Activated CD4-positive, alpha-beta T cell treated with anti-CD3 and anti-CD28 coated beads, Interleukin-10, Interleukin-2, amounts not matched to agents 100 ng/mL and 50 ng/mL, durations not matched to agents 16 hours and 8 hours (primary cell): ENCODE results near the gene HS6ST2.

Experiments
- DNase-seq: peaks from one replicate; pipeline ENCODE4 v3.0.0-alpha.2; 2020

Gene HS6ST2

DNA sequence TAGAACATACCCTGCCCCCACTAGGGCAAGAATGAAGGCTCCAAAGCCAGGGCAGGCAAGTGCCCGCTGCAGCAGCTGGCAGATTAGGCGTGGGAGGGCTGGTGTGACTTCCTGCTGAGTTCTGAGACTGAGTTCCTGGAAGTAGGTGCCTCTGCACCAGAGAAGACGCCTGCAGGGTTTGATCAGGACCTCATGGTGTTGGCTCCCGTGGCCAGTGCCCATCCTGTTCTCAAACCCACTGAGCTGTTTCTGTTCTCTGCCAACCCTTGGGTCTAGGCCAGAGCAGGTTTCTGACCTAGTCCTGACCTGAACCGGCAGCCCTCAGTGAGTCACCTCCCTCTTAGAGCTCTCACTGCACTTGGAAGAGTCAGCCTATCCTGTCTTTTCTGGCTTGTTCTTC is 220.7 kb downstream of the HS6ST2 start:
- DNase-seq: peak; percentile 83

DNA sequence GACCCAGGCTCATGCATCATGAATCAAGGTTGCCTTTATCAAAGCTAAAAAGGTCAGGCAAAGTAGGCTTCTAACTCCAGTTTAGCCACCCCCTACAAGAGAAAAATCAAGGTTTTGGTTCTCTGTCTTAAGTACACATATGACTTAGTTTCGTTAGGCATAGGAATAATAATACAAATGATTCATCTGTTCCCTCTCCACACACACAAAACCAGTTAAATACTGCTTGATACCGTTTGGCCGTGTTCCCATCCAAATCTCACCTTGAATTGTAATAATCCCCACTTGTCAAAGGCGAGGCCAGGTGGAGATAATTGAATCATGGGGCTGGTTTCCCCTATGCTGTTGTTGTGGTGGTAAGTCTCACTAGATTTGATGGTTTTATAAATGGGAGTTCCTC is 226.2 kb downstream of the HS6ST2 start:
- no peak for DNase-seq

DNA sequence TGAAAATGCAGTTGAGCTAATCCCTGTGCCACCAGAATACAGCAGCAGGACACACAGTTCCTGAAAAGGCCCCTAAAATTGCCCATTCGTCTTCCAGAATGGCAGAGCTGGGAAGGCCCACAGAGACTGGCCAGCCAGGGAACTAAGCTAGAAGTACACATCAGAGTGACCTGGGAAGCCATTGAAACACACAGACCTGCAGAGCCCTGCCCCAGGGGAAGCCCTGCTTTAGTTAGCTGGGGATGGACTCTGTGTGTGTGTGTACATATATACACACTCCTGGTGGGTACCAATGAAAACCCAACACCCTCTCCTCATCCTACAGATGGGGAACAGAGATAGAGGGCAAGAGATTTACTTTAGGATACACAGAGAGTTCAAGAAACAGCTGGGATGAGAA is 227.7 kb downstream of the HS6ST2 start:
- no peak for DNase-seq

DNA sequence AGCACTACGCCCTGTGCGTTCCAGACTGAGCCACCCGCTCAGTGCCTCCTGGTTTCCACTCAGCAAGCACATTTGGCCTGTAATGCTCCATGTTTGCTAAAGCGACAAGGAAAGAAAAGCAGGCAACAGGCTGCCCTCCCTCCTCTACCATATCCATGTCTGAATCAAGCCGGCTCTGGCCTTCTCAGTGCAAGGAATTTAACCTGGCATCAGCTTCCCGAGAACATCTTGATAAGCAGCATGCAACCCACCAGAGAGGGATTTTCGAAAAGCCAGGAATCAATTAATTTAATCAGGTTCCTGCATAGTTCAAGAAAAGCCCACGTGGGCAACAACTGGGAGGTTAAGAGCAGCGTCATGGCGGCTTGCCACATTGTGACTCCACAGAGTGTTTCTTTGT is 228.2 kb downstream of the HS6ST2 start:
- DNase-seq: no peak

DNA sequence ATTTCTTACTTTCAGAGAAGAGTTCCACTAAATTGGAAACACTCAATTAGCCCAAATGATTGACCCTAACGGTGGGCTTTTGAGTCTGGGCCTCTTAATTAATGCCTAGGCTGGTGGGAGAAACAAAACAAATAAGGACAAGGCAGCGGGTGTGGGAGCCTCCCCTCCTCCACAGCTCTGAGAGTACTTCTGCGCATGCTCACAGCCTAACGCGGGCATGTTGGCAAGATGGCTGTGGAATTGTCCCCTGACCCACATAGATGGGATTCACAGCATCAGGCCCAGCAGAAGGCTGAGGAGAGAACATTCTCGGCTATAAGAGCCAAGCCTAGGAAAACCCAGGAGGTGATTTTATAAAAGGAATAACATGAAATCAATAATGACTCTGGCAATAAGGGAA is 230.1 kb downstream of the HS6ST2 start:
- DNase-seq: no peak

DNA sequence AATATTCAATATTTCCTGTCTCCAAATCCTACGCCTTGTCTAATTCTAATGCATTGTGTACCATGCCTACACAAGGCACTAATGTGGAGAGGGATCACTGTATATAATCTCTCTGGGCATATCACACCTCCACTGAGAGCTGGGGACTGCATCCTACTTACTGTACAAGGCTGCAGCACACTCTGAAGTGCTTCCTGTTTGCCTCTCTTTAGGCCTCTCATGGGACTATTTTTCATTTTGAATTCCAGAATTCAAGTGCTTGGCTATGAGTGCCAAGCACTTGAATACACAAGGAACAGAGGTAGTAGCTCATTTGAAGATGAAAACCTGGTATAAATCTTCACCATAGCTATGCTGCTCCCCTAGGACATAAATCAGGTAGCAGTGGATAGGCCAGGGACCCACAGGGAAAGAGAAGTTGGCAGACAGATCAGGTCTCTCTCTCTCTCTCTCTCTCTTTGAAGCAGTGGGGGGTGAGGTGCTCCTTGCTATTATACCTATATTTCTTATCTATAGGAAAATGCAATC is 239.9 kb downstream of the HS6ST2 start:
- DNase-seq: no peak

DNA sequence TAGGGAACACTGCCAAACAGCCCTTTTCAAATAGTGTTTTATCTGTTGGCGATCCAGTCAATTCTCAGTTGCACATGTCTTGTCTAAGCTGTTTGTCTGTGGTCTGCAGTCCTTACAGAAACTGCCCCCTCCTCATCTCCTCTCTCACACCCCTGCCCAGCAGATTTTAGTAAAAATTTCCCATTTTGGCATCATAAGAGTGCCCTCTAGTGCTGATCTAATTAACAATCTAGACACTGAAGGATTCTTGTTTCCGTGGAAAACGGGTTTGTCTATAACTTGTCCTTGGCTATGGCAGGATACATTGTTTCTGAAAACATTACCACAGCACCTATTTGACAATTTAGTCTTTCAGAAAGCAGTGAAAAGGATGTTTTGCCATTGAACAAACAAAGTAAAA is 242.4 kb downstream of the HS6ST2 start:
- DNase-seq: no peak

DNA sequence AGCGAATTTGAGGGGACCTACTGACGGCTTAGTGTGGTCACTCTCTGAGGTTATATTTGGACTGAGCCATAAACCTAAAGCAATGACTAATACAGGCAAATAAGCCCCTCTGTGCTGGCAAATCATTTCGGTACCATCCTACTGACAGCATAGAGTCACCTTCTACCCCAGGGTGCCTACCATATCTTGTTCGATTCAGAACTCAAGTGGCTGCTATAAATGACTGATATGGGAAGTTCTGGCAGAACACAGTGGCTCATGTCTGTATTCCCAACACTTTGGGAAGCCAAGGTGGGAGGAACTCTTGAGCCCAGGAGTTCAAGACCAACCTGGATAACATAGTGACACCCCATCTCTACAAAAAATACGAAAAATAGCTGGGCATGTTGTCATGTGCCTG is 243.5 kb downstream of the HS6ST2 start:
- no peak for DNase-seq

DNA sequence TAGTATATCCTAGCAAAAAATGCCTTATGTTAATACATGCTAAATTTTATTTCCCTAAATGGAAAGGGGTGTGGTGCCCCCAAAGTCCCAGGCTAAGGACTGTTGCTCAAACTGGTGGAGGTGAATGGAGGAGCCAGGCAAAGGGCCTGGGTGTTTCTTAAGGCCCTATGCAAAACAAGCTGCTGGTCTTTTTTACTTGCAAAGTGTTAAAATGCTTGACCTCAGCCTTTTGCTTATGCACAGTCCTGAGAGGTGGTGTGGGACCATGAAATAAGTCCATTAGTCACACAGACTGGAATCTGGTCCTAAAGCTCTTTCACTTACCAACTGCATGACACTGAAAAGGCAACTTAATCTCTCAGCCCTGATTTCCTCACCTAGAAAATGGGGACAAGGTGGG is 246.1 kb downstream of the HS6ST2 start:
- no peak for DNase-seq

DNA sequence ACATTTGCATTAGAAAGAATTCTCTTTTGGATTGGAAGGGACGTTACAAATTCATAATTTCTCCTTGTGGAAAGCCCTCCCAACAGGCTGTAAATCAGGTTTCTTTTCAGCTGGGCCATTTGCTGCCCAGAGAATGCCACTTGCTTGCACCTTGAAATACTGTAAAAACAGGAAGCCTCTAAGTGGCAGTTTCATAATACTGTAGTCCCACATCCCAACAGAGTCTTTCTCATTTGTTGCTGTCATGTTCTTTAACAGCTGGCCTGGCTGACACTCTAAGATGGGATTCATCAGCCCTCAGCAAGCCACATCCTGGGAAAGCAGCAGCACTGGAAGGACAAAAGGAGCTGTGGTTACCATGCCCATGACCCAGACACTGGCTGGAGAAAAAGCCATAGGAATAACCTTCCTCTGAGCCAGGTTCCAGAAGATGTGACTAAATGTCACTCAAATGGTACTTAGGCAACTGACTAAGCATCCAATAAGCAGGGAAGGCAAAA is 247.7 kb downstream of the HS6ST2 start:
- no peak for DNase-seq

DNA sequence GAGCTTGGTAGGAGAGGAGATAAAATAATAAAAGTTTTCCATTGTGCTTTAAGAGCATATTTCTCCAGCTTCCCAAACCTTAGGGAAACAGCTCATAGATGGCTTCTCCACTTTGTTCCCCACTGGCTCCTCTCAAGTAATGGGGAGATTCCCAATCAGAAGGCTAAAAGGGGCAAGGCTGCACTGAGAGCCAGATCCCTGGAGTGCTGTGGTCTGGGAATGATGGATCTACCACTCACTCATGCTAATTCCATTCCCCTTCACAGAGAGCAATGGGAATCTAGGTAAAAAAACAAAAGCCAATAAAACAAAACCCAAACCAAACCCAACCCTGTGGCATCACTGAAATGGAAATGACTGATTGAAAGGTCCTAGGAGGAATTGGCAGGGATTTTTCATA is 249.9 kb downstream of the HS6ST2 start:
- DNase-seq: no peak

DNA sequence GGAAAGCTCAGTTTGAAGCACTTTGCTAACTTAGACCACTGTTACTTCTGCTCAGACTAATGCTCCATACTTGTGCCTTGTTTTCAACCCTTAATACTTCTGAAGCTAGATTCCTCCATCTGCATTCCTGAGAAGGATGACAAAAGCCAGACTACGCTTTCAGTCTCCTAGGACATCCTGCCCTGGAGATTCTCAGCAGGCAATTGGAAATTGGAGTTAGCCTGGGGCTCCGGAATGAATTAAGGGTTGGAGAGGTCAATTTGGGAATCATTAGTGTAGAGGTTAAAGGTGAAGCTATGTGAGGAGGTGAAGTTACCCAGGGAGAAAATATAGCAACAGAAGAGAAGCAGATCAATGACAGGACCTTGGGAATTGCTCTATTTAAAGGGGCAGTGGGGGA is 253.7 kb downstream of the HS6ST2 start:
- DNase-seq: no peak

DNA sequence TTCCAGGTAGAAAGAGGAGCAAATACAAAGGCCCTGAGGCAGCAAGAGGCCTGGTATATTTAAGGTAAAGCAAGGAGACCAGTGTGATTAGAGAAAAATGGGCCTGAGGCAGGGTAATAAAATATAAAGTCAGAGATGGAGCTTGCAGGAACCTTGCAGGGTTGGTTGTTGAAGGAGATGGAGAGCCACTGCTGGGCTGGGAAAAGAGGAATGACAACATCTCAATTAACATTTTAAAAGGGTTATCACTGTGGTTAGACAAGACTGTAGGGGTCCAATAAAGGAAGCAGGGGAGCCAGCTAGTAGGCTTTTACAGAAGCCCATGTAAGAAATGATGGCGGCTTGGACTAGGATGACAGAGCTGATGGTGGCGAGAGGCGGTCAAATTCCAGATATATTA is 264.0 kb downstream of the HS6ST2 start:
- no peak for DNase-seq

DNA sequence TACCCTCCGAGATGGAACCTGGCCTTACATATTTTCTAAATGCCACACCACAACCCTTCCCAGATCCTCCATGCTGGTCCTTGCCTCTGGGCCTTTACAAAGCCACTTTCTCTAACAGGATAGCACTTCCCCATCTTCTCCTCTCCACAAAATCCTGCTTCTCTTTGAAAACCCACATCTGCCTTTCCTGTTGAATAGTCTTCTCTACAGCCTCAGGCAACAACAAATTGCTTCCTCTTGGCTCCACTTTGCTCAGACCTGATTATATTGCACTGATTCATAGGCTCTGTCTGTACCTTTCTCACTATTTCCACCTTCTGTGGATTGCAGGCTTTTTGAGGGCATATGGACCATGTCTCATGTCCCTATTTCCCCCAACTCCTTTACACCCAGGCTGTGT is 265.9 kb downstream of the HS6ST2 start:
- no peak for DNase-seq

DNA sequence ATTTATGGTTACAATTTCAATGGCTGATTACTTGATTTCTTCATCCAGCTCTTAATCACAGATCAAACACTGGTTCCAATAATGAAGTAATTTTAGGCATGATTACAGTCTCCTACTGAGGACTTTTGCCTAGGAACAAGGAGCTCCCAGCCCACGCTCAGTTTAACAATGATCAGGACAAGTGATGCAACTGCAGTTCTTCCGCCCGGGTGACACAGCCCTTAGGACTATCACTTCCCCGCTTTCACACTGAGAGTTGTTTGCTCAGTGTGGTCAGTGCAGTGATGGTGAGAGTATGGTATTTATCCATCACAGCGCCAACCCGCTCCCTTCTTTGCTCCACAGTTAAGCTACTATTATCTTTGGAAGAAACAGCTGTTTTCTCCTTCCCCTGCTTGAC is 266.4 kb downstream of the HS6ST2 start:
- no peak for DNase-seq

DNA sequence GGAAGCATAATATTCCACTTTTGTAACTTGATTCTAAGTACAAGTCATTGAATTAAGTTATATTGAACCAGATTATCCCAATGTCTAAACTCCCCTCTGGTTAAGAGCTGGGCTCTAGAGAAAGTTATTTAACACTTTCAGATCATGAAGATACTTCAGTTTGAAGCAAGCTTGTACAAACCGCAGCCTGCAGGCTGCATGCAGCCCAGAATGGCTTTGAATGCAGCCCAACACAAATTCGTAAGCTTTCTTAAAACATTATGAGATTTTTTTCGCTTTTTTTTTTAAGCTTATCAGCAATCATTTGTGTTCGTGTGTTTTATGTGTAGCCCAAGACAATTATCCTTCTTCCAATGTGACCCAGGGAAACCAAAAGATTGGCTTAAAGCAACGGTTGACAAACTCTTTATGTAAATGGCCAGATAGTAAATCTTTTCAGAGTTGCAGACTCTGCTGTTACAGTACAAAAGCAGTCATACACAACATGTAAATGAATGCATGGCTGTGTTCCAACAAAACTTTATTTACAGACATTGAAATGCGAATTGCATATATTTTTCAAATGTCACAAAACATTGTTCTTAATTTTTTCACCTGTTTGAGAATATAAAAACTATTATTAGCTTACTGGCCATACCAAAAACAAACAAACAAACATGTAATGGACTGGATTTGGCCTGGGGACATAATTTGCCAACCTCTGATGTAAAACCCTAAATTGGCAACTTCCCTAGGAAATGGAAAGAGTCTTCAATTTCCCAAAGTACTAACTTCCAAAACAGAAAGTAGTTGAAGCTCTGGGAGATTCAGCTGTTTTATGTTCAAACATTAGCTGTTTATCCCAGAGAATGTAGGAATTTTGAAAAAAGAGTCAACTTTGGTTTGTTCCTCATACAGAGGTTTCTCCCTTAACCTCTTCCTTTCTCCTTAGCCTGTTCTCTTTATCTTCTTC is 268.5 kb downstream of the HS6ST2 start:
- DNase-seq: no peak

DNA sequence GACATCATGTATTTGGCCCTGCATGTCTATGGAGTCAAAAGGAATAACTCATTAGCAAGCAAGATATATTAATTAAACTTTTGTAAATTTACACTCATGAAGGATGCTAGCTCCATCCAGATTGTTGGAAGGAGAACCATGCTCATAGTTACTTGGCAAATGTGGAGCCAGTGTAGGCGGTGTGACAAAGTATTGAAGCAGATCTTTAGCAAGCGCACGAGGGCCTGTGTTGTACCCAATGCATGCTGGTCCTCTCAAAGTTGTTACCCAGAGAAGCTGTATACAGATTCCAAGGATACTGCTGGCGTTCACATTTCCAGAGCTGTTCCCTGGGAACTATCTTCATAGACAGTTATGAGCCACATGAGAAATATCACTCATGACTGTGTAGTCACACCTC is 273.2 kb downstream of the HS6ST2 start:
- no peak for DNase-seq

DNA sequence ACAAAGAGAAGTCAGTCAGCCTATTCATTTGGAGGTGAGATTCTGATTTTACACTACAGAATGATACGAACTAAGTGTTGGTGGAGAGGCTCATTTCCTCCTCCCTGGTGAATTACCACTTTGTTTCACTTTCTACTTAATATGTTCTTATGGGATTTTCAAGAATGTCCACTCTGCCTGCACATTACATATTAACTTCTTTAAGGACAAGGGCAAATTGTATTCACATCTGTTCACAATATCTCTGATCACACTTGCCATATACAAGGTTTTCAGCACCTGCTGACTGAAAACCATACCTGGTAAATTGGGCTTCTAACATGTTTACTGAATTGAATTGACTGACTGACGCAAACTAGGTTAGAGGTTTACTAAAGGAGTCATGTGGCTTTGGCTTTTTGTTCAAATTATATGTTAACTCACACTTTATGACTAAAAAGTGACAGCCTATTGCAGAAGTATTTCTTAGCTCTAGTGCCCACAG is 281.2 kb downstream of the HS6ST2 start:
- peak; percentile 42 for DNase-seq

DNA sequence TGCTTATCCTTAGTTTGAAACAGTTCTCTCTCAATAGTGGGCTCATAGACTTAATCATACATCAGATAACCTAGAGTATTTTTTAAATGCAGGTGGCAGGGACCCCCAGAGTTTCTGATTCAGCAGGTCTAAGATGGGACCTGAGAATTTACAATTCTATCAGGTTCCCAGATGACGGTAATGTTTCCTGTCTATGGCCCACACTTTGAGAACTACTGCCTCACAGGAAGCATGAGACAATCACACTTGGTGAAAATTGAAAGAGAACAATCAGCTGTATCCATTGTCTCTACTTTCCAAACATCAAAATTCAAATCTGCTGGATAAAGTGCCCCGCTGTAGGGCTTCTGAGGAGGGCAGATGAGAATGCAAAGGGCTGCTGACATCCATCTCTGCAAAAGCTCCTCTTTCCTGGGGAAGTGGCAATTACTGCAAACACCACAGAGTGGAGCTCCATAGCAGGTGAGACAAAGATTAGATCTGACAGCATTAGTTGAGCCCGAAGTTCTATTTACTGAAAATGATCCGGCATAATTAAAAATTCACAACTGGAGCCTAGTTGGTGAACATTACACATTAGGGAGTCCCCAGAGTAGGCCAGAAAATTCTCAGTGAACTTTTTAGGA is 281.8 kb downstream of the HS6ST2 start:
- DNase-seq: peak; percentile 22

DNA sequence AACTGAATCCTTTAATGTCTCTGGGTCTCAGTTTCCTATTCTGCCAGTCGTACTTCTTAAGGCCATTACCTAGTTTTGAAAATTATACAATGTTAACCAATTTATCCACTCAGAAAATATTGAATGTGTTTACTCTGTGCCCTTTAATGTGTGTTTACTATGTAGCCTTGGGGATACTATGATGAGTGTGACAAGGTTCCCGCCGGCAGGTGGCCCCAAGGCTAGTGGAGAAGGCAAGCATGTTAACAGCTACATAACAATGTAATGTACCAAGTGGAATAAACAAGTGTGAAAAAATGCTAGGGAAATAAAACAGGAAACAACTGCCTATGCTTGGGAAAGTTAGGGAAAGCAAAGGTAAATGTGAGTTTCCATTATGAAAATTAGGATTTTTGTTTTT is 282.3 kb downstream of the HS6ST2 start:
- no peak for DNase-seq

DNA sequence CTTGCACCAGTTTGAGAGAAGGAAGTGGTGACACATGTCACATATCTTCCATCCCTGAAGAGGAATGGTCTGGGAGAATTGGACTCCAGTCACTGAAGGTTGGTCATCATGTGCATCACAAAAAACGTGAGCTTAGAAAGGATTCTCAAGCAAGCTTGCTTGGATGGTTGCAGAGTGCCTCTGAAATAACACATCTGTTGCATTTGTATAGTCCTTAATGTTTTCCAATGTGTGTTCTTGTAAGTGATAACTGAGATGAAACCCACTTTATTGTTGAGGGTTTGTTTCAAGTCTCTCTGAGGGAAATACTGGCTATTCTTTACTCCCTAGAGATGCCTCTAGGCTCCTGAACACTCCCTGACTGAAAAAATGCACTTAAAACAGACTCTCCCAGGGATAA is 285.1 kb downstream of the HS6ST2 start:
- no peak for DNase-seq

DNA sequence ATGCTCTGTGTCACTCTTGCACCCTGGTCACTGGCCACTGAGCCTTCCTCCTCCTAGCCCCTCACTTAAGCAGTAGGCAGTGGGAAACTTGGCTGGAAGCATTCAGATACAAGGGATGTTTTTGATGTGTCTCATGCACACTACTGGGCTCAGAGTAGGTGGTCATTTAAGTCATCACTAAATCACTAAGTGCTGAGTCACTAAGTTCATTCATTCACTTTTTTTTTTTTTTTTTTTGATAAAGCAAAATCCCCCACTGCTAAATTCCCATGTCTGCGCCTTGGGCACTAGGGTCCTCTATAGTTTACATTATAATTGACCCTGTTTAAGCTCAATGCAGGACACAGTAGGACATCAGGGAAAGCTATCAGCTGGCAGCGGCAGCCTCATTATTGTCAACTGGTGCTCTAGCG is 287.2 kb downstream of the HS6ST2 start:
- DNase-seq: no peak

DNA sequence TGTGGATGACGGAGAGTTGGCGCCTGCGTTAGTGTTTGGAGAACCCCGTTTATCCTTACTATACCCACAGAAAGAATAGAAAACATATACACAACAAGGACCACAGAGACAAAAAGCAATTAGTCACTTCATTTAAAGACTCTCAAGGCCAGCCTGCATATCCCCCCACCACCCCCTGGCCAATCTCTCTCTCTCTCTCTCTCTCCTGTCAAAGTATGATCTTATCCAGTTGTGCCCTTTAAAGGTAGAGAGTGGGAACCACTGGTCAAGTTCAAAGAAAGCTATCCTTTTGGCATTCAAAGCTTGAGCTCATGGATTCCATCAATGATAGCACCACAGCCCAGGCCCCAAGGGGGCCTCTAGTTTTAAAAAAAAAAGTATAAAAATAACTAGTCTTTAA is 289.3 kb downstream of the HS6ST2 start:
- DNase-seq: no peak

DNA sequence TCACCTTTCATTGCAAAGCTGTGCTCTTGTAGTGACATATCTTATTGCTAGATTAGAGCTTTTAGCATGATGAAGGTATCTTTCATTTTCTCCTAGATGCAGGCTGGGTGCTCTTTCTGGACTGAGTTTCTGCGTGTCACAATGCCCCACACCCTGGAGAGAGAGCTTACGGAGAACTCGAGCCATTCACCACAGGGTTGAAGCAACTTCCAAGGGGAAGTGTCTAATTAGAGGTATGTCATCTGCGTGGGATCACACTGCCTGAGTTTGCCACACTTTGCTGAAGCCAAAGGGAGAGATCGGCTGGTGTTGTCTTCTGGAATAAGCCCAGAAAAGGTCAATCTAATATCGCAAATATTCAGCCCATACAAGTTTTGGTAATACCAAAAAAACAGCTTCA is 290.3 kb downstream of the HS6ST2 start:
- no peak for DNase-seq
